Osteoblast (primary cell): Measurements from ENCODE around the gene FNDC3B. TPM values are rescaled to one million over a fixed set of nuclear protein-coding genes. Genes with fewer than 3 reads are reported as not detected.

Experiments
- DNase-seq: peaks from one replicate; pipeline ENCODE4 v3.0.0; 2011; ENCODE audit warnings: low spot score, mixed read lengths; ENCODE audit not compliant: insufficient read length; ENCODE audit errors: missing footprints
- H2AFZ ChIP-seq: 2 replicates; pipeline ENCODE4 v1.6.0; 2011; ENCODE audit warnings: mild to moderate bottlenecking, low read length
- H3K27ac ChIP-seq: 2 replicates; pipeline ENCODE4 v1.5.1; 2011; ENCODE audit warnings: mild to moderate bottlenecking, low read depth, low read length, moderate library complexity
- H3K27me3 ChIP-seq: 2 replicates; pipeline ENCODE4 v1.6.0; 2012; ENCODE audit warnings: mild to moderate bottlenecking, control low read depth, inconsistent platforms, low read length, moderate library complexity; ENCODE audit not compliant: insufficient read depth
- H3K36me3 ChIP-seq: 2 replicates; pipeline ENCODE4 v1.5.1; 2011; ENCODE audit warnings: mild to moderate bottlenecking, low read length, control low read depth, moderate library complexity; ENCODE audit not compliant: insufficient read depth
- H3K4me1 ChIP-seq: 2 replicates; pipeline ENCODE4 v1.5.1; 2011; ENCODE audit warnings: mild to moderate bottlenecking, low read length, control low read depth, moderate library complexity; ENCODE audit not compliant: insufficient read depth
- H3K4me2 ChIP-seq: 2 replicates; pipeline ENCODE4 v1.6.0; 2011; ENCODE audit warnings: mild to moderate bottlenecking, low read length; ENCODE audit not compliant: insufficient read depth
- H3K4me3 ChIP-seq: fragments of 200-600 bp; sonication (generic); 3 replicates; pipeline ENCODE4 v1.5.1; 2012; ENCODE audit warnings: mild to moderate bottlenecking, low read length, inconsistent platforms; ENCODE audit not compliant: insufficient read depth
- H3K79me2 ChIP-seq: 2 replicates; pipeline ENCODE4 v1.6.0; 2012; ENCODE audit warnings: mild to moderate bottlenecking, low read length, control low read depth, inconsistent platforms; ENCODE audit not compliant: insufficient read depth
- H3K9me3 ChIP-seq: 2 replicates; pipeline ENCODE4 v1.5.1; 2011; ENCODE audit warnings: low read depth, low read length, control low read depth
- H4K20me1 ChIP-seq: 2 replicates; pipeline ENCODE4 v1.6.0; 2012; ENCODE audit warnings: mild to moderate bottlenecking, low read length, control low read depth; ENCODE audit not compliant: insufficient read depth
- CTCF ChIP-seq: IDR thresholded peaks from 2 replicates; pipeline ENCODE4 v1.5.1; 2011; ENCODE audit warnings: mild to moderate bottlenecking, low read depth, low read length, moderate library complexity; ENCODE audit errors: extremely low read depth
- total RNA-seq: library from RNA; depleted of rRNA; stranded (reverse); fragments of >200 nt; gene quantifications from 2 replicates; pipeline ENCODE4 v1.2.3, GENCODE V29; 2012

FNDC3B gene
- total RNA-seq, 1 donor = 179 TPM

- peaks cover 6% of the 10 kb centered on the region for H3K27me3 ChIP-seq
- no peaks in the 10 kb centered on the region for H4K20me1 ChIP-seq
- no peaks in the 10 kb centered on the region for H3K36me3 ChIP-seq
- no peak overlapping the region for H2AFZ ChIP-seq
- H3K4me1 ChIP-seq = no peaks in the 10 kb centered on the region
- H3K9me3 ChIP-seq = no peaks in the 10 kb centered on the region
- H3K27ac ChIP-seq = no peak overlapping the region
- DNase-seq = no peak
- TF ChIP-seq CTCF = no peak
- H3K4me3 ChIP-seq = no peak overlapping the region
- H3K4me2 ChIP-seq = no peak overlapping the region
- H3K79me2 ChIP-seq = no peaks in the 10 kb centered on the region
Measured at GRCh38 chr3:172415323-172415722, 375.9 kb downstream of the FNDC3B start.

- Histone ChIP-seq H3K4me1 (no peaks in the 10 kb centered on the region), H3K36me3 (no peaks in the 10 kb centered on the region), H3K4me3 (no peak overlapping the region), H2AFZ (no peak overlapping the region), H3K27me3 (peaks cover 13% of the 10 kb centered on the region), H3K27ac (no peak overlapping the region), H3K4me2 (no peak overlapping the region), H4K20me1 (no peaks in the 10 kb centered on the region), H3K9me3 (no peaks in the 10 kb centered on the region), H3K79me2 (no peaks in the 10 kb centered on the region)
- DNase-seq = no peak
- no peak for TF ChIP-seq CTCF
Measured at GRCh38 chr3:172437713-172438112, 398.3 kb downstream of the FNDC3B start.

- Histone ChIP-seq H3K27ac (no peak overlapping the region), H3K4me3 (no peak overlapping the region), H2AFZ (no peak overlapping the region), H4K20me1 (no peaks in the 10 kb centered on the region), H3K9me3 (no peaks in the 10 kb centered on the region), H3K27me3 (peaks cover 14% of the 10 kb centered on the region), H3K4me2 (no peak overlapping the region), H3K36me3 (no peaks in the 10 kb centered on the region), H3K79me2 (no peaks in the 10 kb centered on the region), H3K4me1 (no peaks in the 10 kb centered on the region)
- TF ChIP-seq CTCF = no peak
- no peak for DNase-seq
Measured at GRCh38 chr3:172438186-172438585, 398.8 kb downstream of the FNDC3B start.

GRCh38 chr3:172441581-172441980 lies 402.2 kb downstream of the FNDC3B start:
- H3K27me3 ChIP-seq = peaks cover 34% of the 10 kb centered on the region
- H3K4me3 ChIP-seq = no peak overlapping the region
- no peaks in the 10 kb centered on the region for H3K9me3 ChIP-seq
- no peak for DNase-seq
- H3K4me2 ChIP-seq = no peak overlapping the region
- H2AFZ ChIP-seq = no peak overlapping the region
- no peaks in the 10 kb centered on the region for H3K4me1 ChIP-seq
- no peak overlapping the region for H3K27ac ChIP-seq
- H3K79me2 ChIP-seq = no peaks in the 10 kb centered on the region
- H3K36me3 ChIP-seq = no peaks in the 10 kb centered on the region
- no peak for TF ChIP-seq CTCF
- no peaks in the 10 kb centered on the region for H4K20me1 ChIP-seq
